GM23338 (cell line): ENCODE results near the gene ACVR1C. TPM values are rescaled to one million over a fixed set of nuclear protein-coding genes. Genes with fewer than 3 reads are reported as not detected.

ENCODE experiments used
- ATAC-seq: fragments of 200-7000 bp; cut with Tn5 transposase; 3 replicates; pipeline ENCODE4 v1.9.1; 2020
- DNase-seq: peaks from one replicate; pipeline ENCODE4 v3.0.0-alpha.2; 2015; ENCODE audit warnings: low spot score
- H2AFZ ChIP-seq: fragments of 200-600 bp; sonication (generic); 2 replicates; pipeline ENCODE4 v1.8.0; 2016; ENCODE audit warnings: antibody characterized with exemption, mild to moderate bottlenecking, moderate library complexity
- H3F3A ChIP-seq: fragments of 200-600 bp; sonication (generic); replicated peaks from 2 replicates; pipeline ENCODE4 v1.8.0; 2017; ENCODE audit warnings: antibody characterized with exemption, mixed run types, low read depth
- H3K27ac ChIP-seq: fragments of 200-600 bp; sonication (generic); 2 replicates; pipeline ENCODE4 v1.6.1; 2016; ENCODE audit warnings: low read depth
- H3K27me3 ChIP-seq: fragments of 200-600 bp; sonication (generic); 2 replicates; pipeline ENCODE4 v1.8.0; 2016; ENCODE audit warnings: mild to moderate bottlenecking, mixed run types, moderate library complexity; ENCODE audit not compliant: insufficient read depth
- H3K36me3 ChIP-seq: fragments of 200-600 bp; sonication (generic); 2 replicates; pipeline ENCODE4 v1.8.0; 2016; ENCODE audit warnings: mild to moderate bottlenecking; ENCODE audit not compliant: insufficient read depth
- H3K4me1 ChIP-seq: fragments of 200-600 bp; sonication (generic); 2 replicates; pipeline ENCODE4 v1.8.0; 2016; ENCODE audit warnings: mild to moderate bottlenecking, moderate library complexity; ENCODE audit not compliant: insufficient read depth
- H3K4me2 ChIP-seq: fragments of 200-600 bp; sonication (generic); 2 replicates; pipeline ENCODE4 v1.7.1; 2017; ENCODE audit warnings: mixed run types
- H3K4me3 ChIP-seq: fragments of 200-600 bp; sonication (generic); 2 replicates; pipeline ENCODE4 v1.6.1; 2016; ENCODE audit warnings: mixed run types
- H3K79me2 ChIP-seq: fragments of 200-600 bp; sonication (generic); replicated peaks from 2 replicates; pipeline ENCODE4 v1.8.0; 2017; ENCODE audit warnings: mild to moderate bottlenecking; ENCODE audit not compliant: insufficient read depth
- H3K9me2 ChIP-seq: fragments of 200-600 bp; sonication (generic); 2 replicates; pipeline ENCODE4 v1.8.0; 2017; ENCODE audit not compliant: insufficient read depth
- H4K20me1 ChIP-seq: fragments of 200-600 bp; sonication (generic); replicated peaks from 2 replicates; pipeline ENCODE4 v1.8.0; 2017; ENCODE audit warnings: mild to moderate bottlenecking; ENCODE audit not compliant: insufficient read depth
- H3K27ac Mint-ChIP-seq: 2 replicates; pipeline ENCODE4 v1.8.0; 2020; ENCODE audit warnings: inconsistent platforms, mild to moderate bottlenecking, moderate library complexity, mixed read lengths
- H3K27me3 Mint-ChIP-seq: 3 replicates; pipeline ENCODE4 v1.8.0; 2022; ENCODE audit warnings: low read depth, mild to moderate bottlenecking, moderate library complexity, mixed read lengths, inconsistent platforms; ENCODE audit not compliant: insufficient read depth, poor library complexity
- H3K36me3 Mint-ChIP-seq: 3 replicates; pipeline ENCODE4 v1.8.0; 2021; ENCODE audit warnings: low read depth, mild to moderate bottlenecking, inconsistent platforms, moderate library complexity, mixed read lengths
- H3K4me1 Mint-ChIP-seq: 3 replicates; pipeline ENCODE4 v1.8.0; 2020; ENCODE audit warnings: mild to moderate bottlenecking, inconsistent platforms, mixed read lengths
- H3K4me3 Mint-ChIP-seq: 3 replicates; pipeline ENCODE4 v1.8.0; 2021; ENCODE audit warnings: moderate library complexity, mild to moderate bottlenecking, inconsistent platforms, mixed read lengths
- H3K9me3 Mint-ChIP-seq: 3 replicates; pipeline ENCODE4 v1.8.0; 2020; ENCODE audit warnings: moderate library complexity, mild to moderate bottlenecking, inconsistent platforms, mixed read lengths
- CREB1 ChIP-seq: fragments of 250-450 bp; sonication (Bioruptor Pico); IDR thresholded peaks from 2 replicates; pipeline ENCODE4 v1.5.0; 2020; ENCODE audit warnings: low read depth, mild to moderate bottlenecking, moderate library complexity
- CTCF ChIP-seq, 2 experiments: fragments of 200-600 bp in 1 of 2; sonication (generic) in 1 of 2; conservative IDR thresholded peaks; 2 replicates each; pipeline versions ENCODE4 v1.5.1 to v1.6.1; 2016 to 2017; ENCODE audit warnings: antibody characterized with exemption in 2 of 2, low read depth in 2 of 2, mild to moderate bottlenecking in 2 of 2, moderate library complexity in 1 of 2
- ETS1 ChIP-seq: IDR thresholded peaks from 2 replicates; pipeline ENCODE4 v1.6.1; 2016; ENCODE audit warnings: antibody characterized with exemption
- EZH2 ChIP-seq: fragments of 200-600 bp; sonication (generic); IDR thresholded peaks from one replicate; pipeline ENCODE4 v1.8.0; 2017; ENCODE audit warnings: antibody characterized with exemption, mild to moderate bottlenecking, low read depth; ENCODE audit not compliant: unreplicated experiment
- EZH2phosphoT487 ChIP-seq: fragments of 200-600 bp; sonication (generic); IDR thresholded peaks from one replicate; pipeline ENCODE4 v1.8.1; 2018; ENCODE audit warnings: antibody characterized with exemption; ENCODE audit not compliant: unreplicated experiment
- JUNB ChIP-seq: IDR thresholded peaks from one replicate; pipeline ENCODE4 v1.6.1; 2016; ENCODE audit warnings: antibody characterized with exemption; ENCODE audit not compliant: unreplicated experiment
- NANOG ChIP-seq: IDR thresholded peaks from 2 replicates; pipeline ENCODE4 v1.6.1; 2016; ENCODE audit warnings: antibody characterized with exemption, borderline replicate concordance
- POLR2AphosphoS5 ChIP-seq: IDR thresholded peaks from 2 replicates; pipeline ENCODE4 v1.6.1; 2016; ENCODE audit warnings: antibody characterized with exemption, low read depth
- REST ChIP-seq: IDR thresholded peaks from one replicate; pipeline ENCODE4 v1.6.1; 2018; ENCODE audit warnings: antibody characterized with exemption; ENCODE audit not compliant: unreplicated experiment
- STAT1 ChIP-seq: IDR thresholded peaks from one replicate; pipeline ENCODE4 v1.6.1; 2016; ENCODE audit warnings: antibody characterized with exemption; ENCODE audit not compliant: unreplicated experiment
- ZNF114 ChIP-seq: fragments of 250-450 bp; sonication (Bioruptor Pico); IDR thresholded peaks from 2 replicates; pipeline ENCODE4 v1.5.0; 2020; ENCODE audit warnings: mild to moderate bottlenecking, moderate library complexity
- ZNF331 ChIP-seq: fragments of 250-450 bp; sonication (Bioruptor Pico); IDR thresholded peaks from 2 replicates; pipeline ENCODE4 v1.5.0; 2020; ENCODE audit warnings: low read depth, mild to moderate bottlenecking, moderate library complexity
- ZNF462 ChIP-seq: fragments of 250-450 bp; sonication (Bioruptor Pico); IDR thresholded peaks from 2 replicates; pipeline ENCODE4 v1.5.0; 2020; ENCODE audit warnings: mild to moderate bottlenecking, moderate library complexity
- polyA plus RNA-seq: library from polyadenylated mRNA; unstranded; fragments of >200 nt; fragmentation: Nextera tagmentation; extraction: Ambion mirVana; gene quantifications from 2 replicates; pipeline ENCODE4 v1.2.1, GENCODE V29; 2016
- total RNA-seq: library from RNA; depleted of rRNA; stranded (reverse); fragments of >200 nt; shearing (Covaris generic); gene quantifications from 2 replicates; pipeline ENCODE4 v1.2.3, GENCODE V29; 2014

Gene ACVR1C
- total and polyA plus RNA-seq, 2 experiments from 2014 or later, result 0.61 to 0.94 TPM

- Mint-ChIP-seq H3K4me1 (no peaks in the 10 kb centered on the region), H3K9me3 (no peaks in the 10 kb centered on the region), H3K36me3 (no peaks in the 10 kb centered on the region), H3K4me3 (no peak overlapping the region), H3K27me3 (peaks cover 6% of the 10 kb centered on the region), H3K27ac (no peak overlapping the region)
- H3K27me3 ChIP-seq, result no peaks in the 10 kb centered on the region
- ATAC-seq (no peak), DNase-seq (no peak)
- H3F3A ChIP-seq, result no peaks in the 10 kb centered on the region
- H3K79me2 ChIP-seq, result no peaks in the 10 kb centered on the region
- H3K36me3 ChIP-seq, result no peaks in the 10 kb centered on the region
- H4K20me1 ChIP-seq, result no peaks in the 10 kb centered on the region
- no peak overlapping the region for H3K4me2 ChIP-seq
- TF ChIP-seq STAT1 (no peak), REST (no peak), JUNB (no peak), ZNF462 (CRISPR knock-in tag) (no peak), NANOG (no peak), ZNF114 (CRISPR knock-in tag) (no peak), CREB1 (no peak), EZH2phosphoT487 (no peak), CTCF (conservative IDR thresholded peaks at IDR 0.05; ENCODE audit: low read depth in 2 of 2) (no peak), POLR2AphosphoS5 (no peak), ETS1 (no peak), ZNF331 (no peak), EZH2 (no peak)
- H3K4me1 ChIP-seq, result no peaks in the 10 kb centered on the region
- no peaks in the 10 kb centered on the region for H3K9me2 ChIP-seq
- no peak overlapping the region for H3K4me3 ChIP-seq
- no peak overlapping the region for H3K27ac ChIP-seq
- H2AFZ ChIP-seq, result peak overlapping the region; percentile 57; the same call in 1 of the 2 replicates
Measured at GRCh38 chr2:157603198-157603597, 25.5 kb downstream of the ACVR1C start.
